ENCODE measurements around the gene SEPTIN2.
"Not testable (repeated sequence)": the region's sequence is repeated elsewhere in the genome, so short reads cannot be mapped to it uniquely, and the experiment has no call there.

The SEPTIN2 gene

GRCh38 chr2:241390301-241391206 lies 74.8 kb downstream of the SEPTIN2 start:
- DNase-seq = no peak

GRCh38 chr2:241391892-241392665 lies 76.4 kb downstream of the SEPTIN2 start:
- DNase-seq = peak in 1 of 2 donors; percentile 37

- DNase-seq = not testable (repeated sequence)
Observed at GRCh38 chr2:241392753-241393152, 77.0 kb downstream of the SEPTIN2 start.

GRCh38 chr2:241393524-241394196 lies 77.9 kb downstream of the SEPTIN2 start:
- no peak for DNase-seq

- not testable (repeated sequence) for DNase-seq
Observed at GRCh38 chr2:241396809-241397208, 81.1 kb downstream of the SEPTIN2 start.

GRCh38 chr2:241399941-241400922 lies 84.5 kb downstream of the SEPTIN2 start:
- DNase-seq = no peak

Measured in CD4-positive, alpha-beta T cell treated with Interferon alpha-2 for 1 hour (primary cell).